Liver (tissue), 9 donors: Measurements from ENCODE around the gene TNFSF12. TPM values are rescaled to one million over a fixed set of nuclear protein-coding genes. Genes with fewer than 3 reads are reported as not detected.

Source experiments
- DNase-seq: peaks from one replicate; pipeline ENCODE4 v3.0.0-alpha.2; 2017; ENCODE audit warnings: low spot score
- H3K27ac ChIP-seq, 2 donors: one replicate each; pipeline ENCODE4 v1.7.0; 2013; ENCODE audit warnings: inconsistent platforms in 2 of 2, low read length in 2 of 2, control low read depth in 1 of 2, low read depth in 1 of 2, mild to moderate bottlenecking in 1 of 2
- H3K27me3 ChIP-seq, 4 donors: one replicate each; pipeline versions ENCODE4 v1.6.1 to v1.7.0; 2013; ENCODE audit warnings: low read length in 3 of 4, inconsistent platforms in 1 of 4, mild to moderate bottlenecking in 1 of 4, moderate library complexity in 1 of 4; ENCODE audit not compliant: control insufficient read depth in 4 of 4, insufficient read depth in 4 of 4
- H3K36me3 ChIP-seq, 4 donors: one replicate each; pipeline versions ENCODE4 v1.6.1 to v1.7.0; 2013; ENCODE audit warnings: low read length in 3 of 4, mild to moderate bottlenecking in 3 of 4, low read depth in 1 of 4, moderate library complexity in 1 of 4; ENCODE audit not compliant: control insufficient read depth in 4 of 4, insufficient read depth in 3 of 4
- H3K4me1 ChIP-seq, 4 donors: one replicate each; pipeline versions ENCODE4 v1.6.1 to v1.7.0; 2013; ENCODE audit warnings: low read length in 3 of 4, mild to moderate bottlenecking in 3 of 4, moderate library complexity in 1 of 4; ENCODE audit not compliant: control insufficient read depth in 4 of 4, insufficient read depth in 4 of 4
- H3K4me3 ChIP-seq, 3 donors: one replicate each; pipeline versions ENCODE4 v1.6.1 to v1.7.0; 2013; ENCODE audit warnings: low read length in 3 of 3, control low read depth in 1 of 3, low read depth in 1 of 3, mild to moderate bottlenecking in 1 of 3
- H3K9ac ChIP-seq, 2 donors: one replicate each; pipeline ENCODE4 v1.7.0; 2013; ENCODE audit warnings: low read length in 2 of 2, mild to moderate bottlenecking in 2 of 2, moderate library complexity in 2 of 2, control low read depth in 1 of 2, low read depth in 1 of 2
- H3K9me3 ChIP-seq, 4 donors: one replicate each; pipeline versions ENCODE4 v1.6.1 to v1.7.0; 2013; ENCODE audit warnings: low read length in 3 of 4; ENCODE audit not compliant: control insufficient read depth in 4 of 4
- ATF3 ChIP-seq: IDR thresholded peaks from 2 replicates; pipeline ENCODE4 v1.6.1; 2016; ENCODE audit warnings: antibody characterized with exemption
- EGR1 ChIP-seq, 2 donors: IDR thresholded peaks; 2 replicates each; pipeline ENCODE4 v1.6.1; 2016 to 2018; ENCODE audit warnings: antibody characterized with exemption in 2 of 2, low read depth in 2 of 2
- FOXA1 ChIP-seq: IDR thresholded peaks from 2 replicates; pipeline ENCODE4 v1.6.1; 2016; ENCODE audit warnings: antibody characterized with exemption
- GABPA ChIP-seq, 2 donors: IDR thresholded peaks in 1 of 2; conservative IDR thresholded peaks in 1 of 2; 2 replicates each; pipeline ENCODE4 v1.6.1; 2016; ENCODE audit warnings: antibody characterized with exemption in 2 of 2, mild to moderate bottlenecking in 1 of 2, moderate library complexity in 1 of 2
- JUND ChIP-seq, 2 donors: IDR thresholded peaks; 2 replicates each; pipeline ENCODE4 v1.6.1; 2016; ENCODE audit warnings: antibody characterized with exemption in 2 of 2
- MAX ChIP-seq: IDR thresholded peaks from 2 replicates; pipeline ENCODE4 v1.6.1; 2016; ENCODE audit warnings: antibody characterized with exemption
- RXRA ChIP-seq, 2 donors: IDR thresholded peaks; 2 replicates each; pipeline ENCODE4 v1.6.1; 2017 to 2018; ENCODE audit warnings: antibody characterized with exemption in 2 of 2, mild to moderate bottlenecking in 1 of 2
- SP1 ChIP-seq: IDR thresholded peaks from 2 replicates; pipeline ENCODE4 v1.6.1; 2018; ENCODE audit warnings: antibody characterized with exemption, mild to moderate bottlenecking
- TAF1 ChIP-seq: conservative IDR thresholded peaks from 2 replicates; pipeline ENCODE4 v1.6.1; 2016; ENCODE audit warnings: antibody characterized with exemption, mild to moderate bottlenecking
- YY1 ChIP-seq: IDR thresholded peaks from 2 replicates; pipeline ENCODE4 v1.6.1; 2016; ENCODE audit warnings: antibody characterized with exemption, mild to moderate bottlenecking
- ZBTB33 ChIP-seq: IDR thresholded peaks from 2 replicates; pipeline ENCODE4 v1.6.1; 2016; ENCODE audit warnings: antibody characterized with exemption
- WGBS: extraction: QIAGEN DNeasy Blood & Tissue Kit; methylation state at CpG from one replicate; pipeline ENCODE4 v1.1.7; 2013; 5-methylcytosine and 5-hydroxymethylcytosine counted together
- polyA plus RNA-seq, 2 donors: library from polyadenylated mRNA; stranded (reverse) in 1 of 2; unstranded in 1 of 2; fragments of 200-250 nt in 1 of 2; fragments of >200 nt in 1 of 2; fragmentation: Nextera tagmentation in 1 of 2; extraction: Ambion mirVana in 1 of 2; gene quantifications; one replicate each; pipeline versions ENCODE4 v1.2.1 to v1.2.3, GENCODE V29; 2013 to 2015
- total RNA-seq, 2 donors: library from RNA; depleted of rRNA; stranded (reverse); fragments of >200 nt; gene quantifications; one replicate each; pipeline ENCODE4 v1.2.3, GENCODE V29; 2014
- TF ChIP-seq, protein P1 (sequence below): fragments of 150-350 bp; IDR thresholded peaks from 2 replicates; pipeline ENCODE4 v1.5.1; 2017; ENCODE audit warnings: improper control_type of control experiment, low read depth, low read length; ENCODE audit not compliant: missing input control
- donor health status: healthy.
- donor health status: healthy.
- donor health status: healthy.
- donor health status: healthy.
- donor health status: healthy.

The TNFSF12 gene
- total and polyA plus RNA-seq, 4 donors, result 4.2 to 13.1 (median 5.4) TPM

GRCh38 chr17:7538050-7538449 lies 10.8 kb upstream of the TNFSF12 start (continued):
- TF ChIP-seq, protein P1, sequence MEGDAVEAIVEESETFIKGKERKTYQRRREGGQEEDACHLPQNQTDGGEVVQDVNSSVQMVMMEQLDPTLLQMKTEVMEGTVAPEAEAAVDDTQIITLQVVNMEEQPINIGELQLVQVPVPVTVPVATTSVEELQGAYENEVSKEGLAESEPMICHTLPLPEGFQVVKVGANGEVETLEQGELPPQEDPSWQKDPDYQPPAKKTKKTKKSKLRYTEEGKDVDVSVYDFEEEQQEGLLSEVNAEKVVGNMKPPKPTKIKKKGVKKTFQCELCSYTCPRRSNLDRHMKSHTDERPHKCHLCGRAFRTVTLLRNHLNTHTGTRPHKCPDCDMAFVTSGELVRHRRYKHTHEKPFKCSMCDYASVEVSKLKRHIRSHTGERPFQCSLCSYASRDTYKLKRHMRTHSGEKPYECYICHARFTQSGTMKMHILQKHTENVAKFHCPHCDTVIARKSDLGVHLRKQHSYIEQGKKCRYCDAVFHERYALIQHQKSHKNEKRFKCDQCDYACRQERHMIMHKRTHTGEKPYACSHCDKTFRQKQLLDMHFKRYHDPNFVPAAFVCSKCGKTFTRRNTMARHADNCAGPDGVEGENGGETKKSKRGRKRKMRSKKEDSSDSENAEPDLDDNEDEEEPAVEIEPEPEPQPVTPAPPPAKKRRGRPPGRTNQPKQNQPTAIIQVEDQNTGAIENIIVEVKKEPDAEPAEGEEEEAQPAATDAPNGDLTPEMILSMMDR, result no peak

DNA sequence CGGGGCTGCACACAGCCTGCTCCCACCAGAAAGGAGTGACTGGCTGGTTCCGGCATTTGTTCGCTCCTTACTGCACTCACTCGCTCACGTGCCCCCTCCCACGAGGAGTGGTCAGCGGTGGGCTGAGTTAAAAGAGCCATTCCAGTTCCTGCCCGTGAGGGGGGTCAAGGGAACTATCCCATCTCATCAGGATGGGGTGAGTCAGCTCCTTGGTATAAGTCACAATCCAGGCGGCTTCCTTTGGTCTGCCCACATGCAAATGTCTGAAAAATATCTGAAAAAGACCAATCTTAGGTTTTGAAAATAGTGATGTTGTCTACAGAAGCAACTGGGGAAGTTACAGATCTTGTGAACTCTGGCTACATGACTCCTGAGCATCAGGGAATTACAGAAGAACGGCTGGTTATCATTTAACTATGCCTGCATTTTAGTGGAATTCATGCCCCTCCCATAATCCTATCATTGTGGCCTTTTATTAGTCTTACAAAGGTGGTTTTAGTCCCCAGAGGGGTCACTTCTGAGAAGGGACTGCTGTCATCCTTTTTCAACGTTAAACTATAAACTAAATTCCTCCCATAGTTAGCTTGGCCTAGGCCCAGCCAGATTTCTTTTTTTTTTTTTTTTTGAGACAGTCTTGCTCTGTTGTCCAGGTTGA lies 9.8 kb upstream of the TNFSF12 start:
- Histone ChIP-seq H3K9ac (no peak overlapping the region), H3K36me3 (no peaks in the 10 kb centered on the region), H3K9me3 (peaks cover 0 to 14% (median 5%) of the 10 kb centered on the region in 4 donors), H3K27me3 (no peaks in the 10 kb centered on the region), H3K27ac (no peak overlapping the region), H3K4me3 (no peak overlapping the region), H3K4me1 (peaks cover 0 to 2% (median 0%) of the 10 kb centered on the region in 4 donors)
- 81% methylated on average over 11 of the region's 11 CpGs for WGBS
- DNase-seq, result no peak
- TF ChIP-seq ATF3, result no peak
- TF ChIP-seq RXRA (IDR thresholded peaks at IDR 0.05), result no peak
- TF ChIP-seq YY1, result no peak
- TF ChIP-seq ZBTB33, result no peak
- TF ChIP-seq SP1, result no peak
- no peak for TF ChIP-seq GABPA (IDR thresholded peaks at IDR 0.05 in 1 of 2, conservative IDR thresholded peaks at IDR 0.05 in 1 of 2)
- no peak for TF ChIP-seq JUND (IDR thresholded peaks at IDR 0.05)
- TF ChIP-seq EGR1 (IDR thresholded peaks at IDR 0.05; ENCODE audit: low read depth in 2 of 2), result no peak

GRCh38 chr17:7541074-7541621 lies 7.7 kb upstream of the TNFSF12 start:
- TF ChIP-seq JUND (IDR thresholded peaks at IDR 0.05) (no peak), GABPA (IDR thresholded peaks at IDR 0.05 in 1 of 2, conservative IDR thresholded peaks at IDR 0.05 in 1 of 2) (no peak), FOXA1 (no peak), SP1 (no peak), TAF1 (no peak), YY1 (no peak), MAX (no peak)
- no peak overlapping the region for H3K4me3 ChIP-seq
- H3K27ac ChIP-seq, result no peak overlapping the region
- WGBS, result 70% methylated on average over 9 of the region's 9 CpGs
- H3K4me1 ChIP-seq, result peaks cover 0 to 2% (median 0%) of the 10 kb centered on the region in 4 donors
- DNase-seq, result no peak
- H3K9ac ChIP-seq, result no peak overlapping the region
- no peaks in the 10 kb centered on the region for H3K36me3 ChIP-seq
- H3K27me3 ChIP-seq, result no peaks in the 10 kb centered on the region
- H3K9me3 ChIP-seq, result peaks cover 0 to 14% (median 5%) of the 10 kb centered on the region in 4 donors
